ENCODE data around the gene PSMA6.
"Not testable (repeated sequence)": the region's sequence is repeated elsewhere in the genome, so short reads cannot be mapped to it uniquely, and the experiment has no call there.

PSMA6 gene

DNA sequence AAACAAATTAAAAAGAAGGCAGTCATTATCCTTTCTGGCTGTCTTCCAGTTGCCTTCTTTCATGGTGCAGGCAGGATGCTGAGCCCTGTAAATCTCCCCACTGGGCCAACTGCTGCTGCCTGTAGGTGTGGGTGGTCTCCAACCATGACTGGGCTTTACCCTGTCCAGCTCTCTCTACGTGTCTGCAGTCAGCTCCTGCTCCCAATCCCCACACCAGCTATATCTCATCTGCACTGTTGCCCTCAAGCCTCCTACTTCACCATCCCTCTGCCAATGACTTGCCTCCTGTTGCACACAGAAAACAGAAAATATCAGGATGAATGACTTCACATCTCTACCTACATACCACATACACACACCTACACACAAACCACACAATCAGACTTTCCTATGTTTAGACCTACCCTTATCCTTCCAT lies 39.7 kb upstream of the PSMA6 start:
- Histone ChIP-seq H3K27ac (no peak overlapping the region), H4K20me1 (ENCODE audit: insufficient read depth) (no peaks in the 10 kb centered on the region), H3K79me2 (ENCODE audit: insufficient read depth, low read depth) (no peaks in the 10 kb centered on the region), H3K4me1 (ENCODE audit: low read depth, poor library complexity, severe bottlenecking) (peaks cover 21% of the 10 kb centered on the region), H3K36me3 (ENCODE audit: insufficient read depth) (no peaks in the 10 kb centered on the region), H3K9ac (no peak overlapping the region), H2AFZ (ENCODE audit: low read depth) (no peak overlapping the region), H3K4me3 (IDR thresholded peaks at IDR 0.05; ENCODE audit: insufficient read depth, low read depth, low read length) (no peak overlapping the region), H3K27me3 (ENCODE audit: insufficient read depth, low read depth) (no peaks in the 10 kb centered on the region), H3K4me2 (no peak overlapping the region)
- TF ChIP-seq, protein P1, sequence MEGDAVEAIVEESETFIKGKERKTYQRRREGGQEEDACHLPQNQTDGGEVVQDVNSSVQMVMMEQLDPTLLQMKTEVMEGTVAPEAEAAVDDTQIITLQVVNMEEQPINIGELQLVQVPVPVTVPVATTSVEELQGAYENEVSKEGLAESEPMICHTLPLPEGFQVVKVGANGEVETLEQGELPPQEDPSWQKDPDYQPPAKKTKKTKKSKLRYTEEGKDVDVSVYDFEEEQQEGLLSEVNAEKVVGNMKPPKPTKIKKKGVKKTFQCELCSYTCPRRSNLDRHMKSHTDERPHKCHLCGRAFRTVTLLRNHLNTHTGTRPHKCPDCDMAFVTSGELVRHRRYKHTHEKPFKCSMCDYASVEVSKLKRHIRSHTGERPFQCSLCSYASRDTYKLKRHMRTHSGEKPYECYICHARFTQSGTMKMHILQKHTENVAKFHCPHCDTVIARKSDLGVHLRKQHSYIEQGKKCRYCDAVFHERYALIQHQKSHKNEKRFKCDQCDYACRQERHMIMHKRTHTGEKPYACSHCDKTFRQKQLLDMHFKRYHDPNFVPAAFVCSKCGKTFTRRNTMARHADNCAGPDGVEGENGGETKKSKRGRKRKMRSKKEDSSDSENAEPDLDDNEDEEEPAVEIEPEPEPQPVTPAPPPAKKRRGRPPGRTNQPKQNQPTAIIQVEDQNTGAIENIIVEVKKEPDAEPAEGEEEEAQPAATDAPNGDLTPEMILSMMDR (conservative IDR thresholded peaks at IDR 0.05; ENCODE audit: low read depth, low read length), result no peak

DNA sequence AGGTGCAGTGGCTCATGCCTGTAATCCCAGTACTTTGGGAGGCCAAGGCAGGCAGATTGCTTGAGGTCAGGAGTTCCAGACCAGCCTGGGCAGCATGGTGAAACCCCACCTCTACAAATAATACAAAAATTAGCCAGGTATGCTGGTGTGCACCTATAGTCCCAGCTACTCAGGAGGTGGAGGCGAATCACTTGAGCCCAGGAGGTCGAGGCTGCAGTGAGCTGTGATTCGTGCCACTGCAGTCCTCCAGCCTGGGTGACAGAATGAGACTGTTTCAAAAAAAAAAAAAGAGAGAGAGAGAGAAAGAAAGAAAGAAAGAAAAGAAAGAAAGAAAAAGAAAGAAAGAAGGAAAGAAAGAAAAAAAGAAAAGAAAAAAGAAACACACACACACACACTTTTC lies 39.1 kb upstream of the PSMA6 start:
- not testable (repeated sequence) for H3K27ac ChIP-seq; H3K27me3 ChIP-seq (ENCODE audit: insufficient read depth, low read depth); H2AFZ ChIP-seq (ENCODE audit: low read depth); H3K4me3 ChIP-seq (IDR thresholded peaks at IDR 0.05; ENCODE audit: insufficient read depth, low read depth, low read length); H4K20me1 ChIP-seq (ENCODE audit: insufficient read depth); H3K36me3 ChIP-seq (ENCODE audit: insufficient read depth); H3K79me2 ChIP-seq (ENCODE audit: insufficient read depth, low read depth); H3K4me2 ChIP-seq; H3K9ac ChIP-seq
- H3K4me1 ChIP-seq (ENCODE audit: low read depth, poor library complexity, severe bottlenecking), result peaks cover 15% of the 10 kb centered on the region

DNA sequence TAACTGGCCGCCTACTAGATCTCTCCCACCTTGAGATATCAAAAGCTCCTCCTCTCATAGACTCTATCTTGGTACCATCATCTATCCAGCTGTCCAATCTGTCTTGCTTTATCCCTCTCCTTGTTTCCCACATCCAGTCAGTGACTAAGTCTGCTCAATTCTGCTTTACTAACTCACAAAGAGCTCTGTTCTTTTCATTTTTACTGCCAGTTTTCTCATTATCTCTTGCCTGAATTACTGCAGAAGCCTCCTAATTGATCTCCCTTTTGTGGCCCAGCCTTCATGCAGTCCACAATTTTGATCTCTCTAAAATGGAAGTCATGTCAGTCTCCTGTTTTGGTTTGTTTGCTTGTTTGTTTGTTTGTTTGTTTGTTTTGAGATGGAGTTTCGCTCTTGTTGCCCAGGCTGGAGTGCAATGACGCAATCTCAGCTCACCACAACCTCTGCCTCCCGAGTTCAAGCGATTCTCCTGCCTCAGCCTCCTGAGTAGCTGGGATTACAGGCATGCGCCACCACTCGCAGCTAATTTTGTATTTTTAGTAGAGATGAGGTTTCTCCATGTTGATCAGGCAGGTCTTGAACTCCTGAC lies 38.1 kb upstream of the PSMA6 start:
- not testable (repeated sequence) for H3K9ac ChIP-seq; H4K20me1 ChIP-seq (ENCODE audit: insufficient read depth); H3K27ac ChIP-seq; H3K36me3 ChIP-seq (ENCODE audit: insufficient read depth); H2AFZ ChIP-seq (ENCODE audit: low read depth); H3K4me2 ChIP-seq; H3K79me2 ChIP-seq (ENCODE audit: insufficient read depth, low read depth); H3K27me3 ChIP-seq (ENCODE audit: insufficient read depth, low read depth); H3K4me1 ChIP-seq (ENCODE audit: low read depth, poor library complexity, severe bottlenecking); H3K4me3 ChIP-seq (IDR thresholded peaks at IDR 0.05; ENCODE audit: insufficient read depth, low read depth, low read length)

DNA sequence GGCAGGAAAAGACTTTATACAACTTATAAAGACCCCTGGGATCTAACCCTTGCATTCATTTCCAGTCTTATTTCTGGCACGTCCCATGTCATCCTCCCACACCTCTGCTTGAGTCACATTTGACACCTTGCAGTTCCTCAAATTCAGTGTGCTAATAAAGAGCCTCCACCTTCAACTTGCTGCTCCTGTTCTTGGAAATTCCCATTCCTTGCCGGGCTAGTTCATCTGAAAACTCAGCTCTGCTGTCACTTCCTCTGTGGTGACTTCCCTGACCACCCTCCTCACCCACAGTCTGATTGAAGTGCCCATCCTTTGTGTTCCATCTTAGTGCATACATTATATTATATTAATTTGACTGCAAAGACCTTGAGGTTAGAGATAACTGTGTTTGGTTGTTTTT lies 37.4 kb upstream of the PSMA6 start:
- H4K20me1 ChIP-seq (ENCODE audit: insufficient read depth), result no peaks in the 10 kb centered on the region
- TF ChIP-seq, protein P1 (conservative IDR thresholded peaks at IDR 0.05; ENCODE audit: low read depth, low read length), result no peak
- no peaks in the 10 kb centered on the region for H3K4me1 ChIP-seq (ENCODE audit: low read depth, poor library complexity, severe bottlenecking)
- no peak overlapping the region for H3K4me3 ChIP-seq (IDR thresholded peaks at IDR 0.05; ENCODE audit: insufficient read depth, low read depth, low read length)
- no peak overlapping the region for H3K27ac ChIP-seq
- no peaks in the 10 kb centered on the region for H3K79me2 ChIP-seq (ENCODE audit: insufficient read depth, low read depth)
- H2AFZ ChIP-seq (ENCODE audit: low read depth), result no peak overlapping the region
- no peaks in the 10 kb centered on the region for H3K27me3 ChIP-seq (ENCODE audit: insufficient read depth, low read depth)
- no peaks in the 10 kb centered on the region for H3K36me3 ChIP-seq (ENCODE audit: insufficient read depth)
- H3K9ac ChIP-seq, result no peak overlapping the region
- no peak overlapping the region for H3K4me2 ChIP-seq

DNA sequence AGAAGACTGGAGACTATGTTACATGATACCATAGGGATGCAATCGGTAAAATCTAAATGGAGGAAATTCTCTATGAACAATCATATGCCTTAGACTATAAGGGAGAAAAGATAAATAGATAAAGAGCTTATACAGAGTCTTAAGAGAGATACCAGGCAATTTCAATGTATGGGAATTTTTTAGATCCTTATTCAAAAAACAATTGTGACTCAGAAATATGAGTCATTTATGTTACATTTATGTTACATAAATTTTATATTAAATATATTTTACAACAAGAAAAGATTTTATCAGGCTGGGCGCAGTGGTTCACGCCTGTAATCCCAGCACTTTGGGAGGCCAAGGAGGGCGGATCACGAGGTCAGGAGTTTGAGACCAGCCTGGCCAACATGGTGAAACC lies 36.5 kb upstream of the PSMA6 start:
- TF ChIP-seq, protein P1 (conservative IDR thresholded peaks at IDR 0.05; ENCODE audit: low read depth, low read length), result no peak
- no peaks in the 10 kb centered on the region for H3K4me1 ChIP-seq (ENCODE audit: low read depth, poor library complexity, severe bottlenecking)
- H2AFZ ChIP-seq (ENCODE audit: low read depth), result no peak overlapping the region
- no peaks in the 10 kb centered on the region for H4K20me1 ChIP-seq (ENCODE audit: insufficient read depth)
- no peak overlapping the region for H3K4me3 ChIP-seq (IDR thresholded peaks at IDR 0.05; ENCODE audit: insufficient read depth, low read depth, low read length)
- H3K36me3 ChIP-seq (ENCODE audit: insufficient read depth), result no peaks in the 10 kb centered on the region
- H3K27ac ChIP-seq, result no peak overlapping the region
- H3K4me2 ChIP-seq, result no peak overlapping the region
- no peaks in the 10 kb centered on the region for H3K27me3 ChIP-seq (ENCODE audit: insufficient read depth, low read depth)
- H3K9ac ChIP-seq, result no peak overlapping the region
- no peaks in the 10 kb centered on the region for H3K79me2 ChIP-seq (ENCODE audit: insufficient read depth, low read depth)
